ENCODE data around the gene HSPA5.
"Not testable (repeated sequence)": the region's sequence is repeated elsewhere in the genome, so short reads cannot be mapped to it uniquely, and the experiment has no call there.

HSPA5 gene

GRCh38 chr9:125235804-125236519 lies 5.2 kb downstream of the HSPA5 start:
- Mint-ChIP-seq H3K36me3 (peaks cover 31% of the 10 kb centered on the region), H3K27ac (peak overlapping the region; percentile 71), H3K27me3 (no peaks in the 10 kb centered on the region), H3K4me1 (ENCODE audit: low read depth) (peaks cover 49% of the 10 kb centered on the region), H3K4me3 (peak overlapping the region; percentile 98), H3K9me3 (ENCODE audit: low read depth) (no peaks in the 10 kb centered on the region)

DNA sequence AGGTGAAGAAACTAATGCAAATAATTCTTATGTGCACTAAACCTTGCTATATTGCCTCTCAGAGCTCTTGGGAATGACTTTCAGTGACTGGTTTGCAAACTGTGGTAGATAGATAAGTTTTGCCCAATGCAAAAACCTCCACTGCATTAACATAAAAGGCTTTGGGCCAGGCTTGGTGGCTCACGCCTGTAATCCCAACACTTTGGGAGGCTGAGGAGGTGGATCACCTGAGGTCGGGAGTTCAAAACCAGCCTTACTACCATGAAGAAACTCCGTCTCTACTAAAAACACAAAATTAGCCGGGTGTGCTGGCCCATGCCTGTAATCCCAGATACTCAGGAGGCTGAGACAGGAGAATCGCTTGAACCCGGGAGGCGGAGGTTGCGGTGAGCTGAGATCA lies 7.0 kb downstream of the HSPA5 start:
- H3K27ac Mint-ChIP-seq; H3K4me3 Mint-ChIP-seq; H3K27me3 Mint-ChIP-seq; H3K9me3 Mint-ChIP-seq (ENCODE audit: low read depth): not testable (repeated sequence)
- Mint-ChIP-seq H3K4me1 (ENCODE audit: low read depth) (peaks cover 46% of the 10 kb centered on the region), H3K36me3 (peaks cover 25% of the 10 kb centered on the region)

GRCh38 chr9:125233678-125234077 lies 7.5 kb downstream of the HSPA5 start:
- H3K4me3 Mint-ChIP-seq, result no peak overlapping the region
- peaks cover 42% of the 10 kb centered on the region for H3K4me1 Mint-ChIP-seq (ENCODE audit: low read depth)
- H3K36me3 Mint-ChIP-seq, result peaks cover 21% of the 10 kb centered on the region
- H3K9me3 Mint-ChIP-seq (ENCODE audit: low read depth), result no peaks in the 10 kb centered on the region
- no peaks in the 10 kb centered on the region for H3K27me3 Mint-ChIP-seq
- H3K27ac Mint-ChIP-seq, result peak overlapping the region; percentile 23

GRCh38 chr9:125227761-125228160 lies 13.4 kb downstream of the HSPA5 start:
- Mint-ChIP-seq H3K36me3 (no peaks in the 10 kb centered on the region), H3K27ac (no peak overlapping the region), H3K27me3 (no peaks in the 10 kb centered on the region), H3K9me3 (ENCODE audit: low read depth) (no peaks in the 10 kb centered on the region), H3K4me3 (no peak overlapping the region), H3K4me1 (ENCODE audit: low read depth) (no peaks in the 10 kb centered on the region)

DNA sequence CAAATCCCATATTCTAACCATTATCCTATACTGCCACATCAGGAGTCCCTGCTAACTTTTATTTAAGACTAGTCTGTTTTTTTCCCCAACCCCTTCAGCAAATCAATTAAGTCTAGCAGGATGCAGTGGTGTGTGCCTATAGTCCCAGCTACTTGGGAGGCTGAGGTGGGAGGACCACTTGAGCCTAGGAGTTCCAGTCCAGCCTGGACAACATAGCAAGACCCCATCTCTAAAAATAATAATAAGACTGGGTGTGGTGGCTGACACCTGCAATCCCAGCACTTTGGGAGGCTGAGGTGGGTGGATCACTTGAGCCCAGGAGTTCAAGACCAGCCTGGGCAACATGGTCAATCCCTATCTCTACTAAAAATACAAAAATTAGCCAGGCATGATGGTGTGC lies 16.3 kb downstream of the HSPA5 start:
- H3K4me1 Mint-ChIP-seq (ENCODE audit: low read depth); H3K27me3 Mint-ChIP-seq; H3K27ac Mint-ChIP-seq; H3K4me3 Mint-ChIP-seq; H3K9me3 Mint-ChIP-seq (ENCODE audit: low read depth); H3K36me3 Mint-ChIP-seq: not testable (repeated sequence)

DNA sequence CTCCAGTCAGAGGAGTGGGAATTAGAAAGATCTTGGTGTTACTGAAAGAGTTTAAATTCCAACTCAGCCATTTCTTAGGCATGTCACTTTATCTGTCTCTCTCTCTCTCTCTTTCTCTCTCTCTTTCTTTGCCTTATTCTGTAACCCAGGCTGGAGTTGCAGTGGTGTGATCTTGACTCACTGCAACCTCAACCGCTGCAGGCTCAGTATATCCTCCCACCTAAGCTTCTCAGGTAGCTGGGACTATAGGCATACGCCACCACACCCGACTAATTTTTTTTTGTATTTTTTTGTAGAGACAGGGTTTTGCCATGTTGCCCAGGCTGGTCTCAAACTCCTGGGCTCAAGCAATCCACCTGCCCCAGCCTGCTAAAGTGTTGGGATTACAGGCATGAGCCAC lies 22.5 kb downstream of the HSPA5 start:
- no peaks in the 10 kb centered on the region for H3K9me3 Mint-ChIP-seq (ENCODE audit: low read depth)
- peaks cover 3% of the 10 kb centered on the region for H3K4me1 Mint-ChIP-seq (ENCODE audit: low read depth)
- H3K27me3 Mint-ChIP-seq, result no peaks in the 10 kb centered on the region
- peaks cover 11% of the 10 kb centered on the region for H3K36me3 Mint-ChIP-seq
- no peak overlapping the region for H3K4me3 Mint-ChIP-seq
- H3K27ac Mint-ChIP-seq, result no peak overlapping the region

- Mint-ChIP-seq H3K27ac (no peak overlapping the region), H3K27me3 (no peaks in the 10 kb centered on the region), H3K4me1 (ENCODE audit: low read depth) (peaks cover 3% of the 10 kb centered on the region), H3K36me3 (peaks cover 17% of the 10 kb centered on the region), H3K9me3 (ENCODE audit: low read depth) (no peaks in the 10 kb centered on the region), H3K4me3 (no peak overlapping the region)
Observed at GRCh38 chr9:125214186-125214585, 27.0 kb downstream of the HSPA5 start.

DNA sequence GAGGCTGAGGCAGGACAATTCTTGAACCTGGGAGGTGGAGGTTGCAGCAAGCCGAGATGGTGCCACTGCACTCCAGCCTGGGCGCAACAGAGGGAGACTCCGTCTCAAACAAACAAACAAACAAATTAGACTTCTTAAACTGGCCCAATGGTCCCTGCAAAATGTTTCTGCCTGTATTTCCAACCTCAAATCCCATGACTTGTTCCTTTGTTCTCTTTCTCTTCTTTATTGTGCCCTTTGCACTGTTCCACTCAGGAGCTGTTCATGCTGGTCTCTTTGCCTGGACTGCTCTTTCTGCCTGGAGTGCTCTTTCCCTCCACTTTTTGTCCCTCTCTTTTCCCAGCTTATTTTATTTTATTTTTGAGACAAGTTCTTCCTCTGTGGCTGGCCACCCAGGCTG lies 36.7 kb downstream of the HSPA5 start:
- Mint-ChIP-seq H3K27ac (no peak overlapping the region), H3K36me3 (peaks cover 15% of the 10 kb centered on the region), H3K4me1 (ENCODE audit: low read depth) (peaks cover 20% of the 10 kb centered on the region), H3K27me3 (no peaks in the 10 kb centered on the region), H3K4me3 (no peak overlapping the region), H3K9me3 (ENCODE audit: low read depth) (no peaks in the 10 kb centered on the region)

DNA sequence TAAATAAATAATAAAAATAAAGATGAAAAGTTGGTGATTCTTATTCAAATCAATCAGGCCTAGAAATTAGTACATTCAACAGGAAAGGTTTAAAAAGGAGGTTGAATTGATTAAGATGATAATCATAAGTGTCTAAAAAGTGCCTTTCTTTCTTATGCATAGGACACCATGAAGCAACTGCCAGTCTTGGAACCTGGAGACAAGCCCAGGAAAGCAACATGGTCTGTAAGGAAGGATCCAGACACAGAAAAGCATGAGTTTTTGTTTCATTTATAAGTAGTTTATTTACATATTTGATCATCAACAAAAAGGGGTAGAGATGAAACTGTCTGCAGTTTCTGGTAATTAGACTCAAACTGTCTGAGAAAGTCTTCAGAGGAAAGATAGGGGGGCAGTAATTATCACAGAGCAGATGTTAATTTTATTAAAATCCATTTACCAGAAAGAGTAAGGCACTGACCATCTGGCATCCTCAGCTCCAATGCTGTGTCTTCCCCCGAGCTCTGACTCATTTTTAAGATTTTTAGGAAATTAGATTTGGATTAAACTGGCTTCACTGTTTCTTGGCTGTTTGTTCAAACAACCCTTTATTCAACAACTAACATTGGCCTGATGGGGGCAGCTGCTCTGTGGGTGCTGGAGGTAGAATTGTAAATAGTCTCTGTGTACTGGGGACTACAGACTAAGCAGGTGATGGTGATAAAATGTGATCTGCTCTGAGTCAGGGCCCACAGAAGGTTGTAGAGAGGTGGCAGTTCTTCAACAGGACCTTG lies 38.1 kb downstream of the HSPA5 start:
- H3K9me3 Mint-ChIP-seq (ENCODE audit: low read depth), result no peaks in the 10 kb centered on the region
- no peak overlapping the region for H3K27ac Mint-ChIP-seq
- no peaks in the 10 kb centered on the region for H3K27me3 Mint-ChIP-seq
- peaks cover 27% of the 10 kb centered on the region for H3K4me1 Mint-ChIP-seq (ENCODE audit: low read depth)
- peaks cover 12% of the 10 kb centered on the region for H3K36me3 Mint-ChIP-seq
- no peak overlapping the region for H3K4me3 Mint-ChIP-seq

DNA sequence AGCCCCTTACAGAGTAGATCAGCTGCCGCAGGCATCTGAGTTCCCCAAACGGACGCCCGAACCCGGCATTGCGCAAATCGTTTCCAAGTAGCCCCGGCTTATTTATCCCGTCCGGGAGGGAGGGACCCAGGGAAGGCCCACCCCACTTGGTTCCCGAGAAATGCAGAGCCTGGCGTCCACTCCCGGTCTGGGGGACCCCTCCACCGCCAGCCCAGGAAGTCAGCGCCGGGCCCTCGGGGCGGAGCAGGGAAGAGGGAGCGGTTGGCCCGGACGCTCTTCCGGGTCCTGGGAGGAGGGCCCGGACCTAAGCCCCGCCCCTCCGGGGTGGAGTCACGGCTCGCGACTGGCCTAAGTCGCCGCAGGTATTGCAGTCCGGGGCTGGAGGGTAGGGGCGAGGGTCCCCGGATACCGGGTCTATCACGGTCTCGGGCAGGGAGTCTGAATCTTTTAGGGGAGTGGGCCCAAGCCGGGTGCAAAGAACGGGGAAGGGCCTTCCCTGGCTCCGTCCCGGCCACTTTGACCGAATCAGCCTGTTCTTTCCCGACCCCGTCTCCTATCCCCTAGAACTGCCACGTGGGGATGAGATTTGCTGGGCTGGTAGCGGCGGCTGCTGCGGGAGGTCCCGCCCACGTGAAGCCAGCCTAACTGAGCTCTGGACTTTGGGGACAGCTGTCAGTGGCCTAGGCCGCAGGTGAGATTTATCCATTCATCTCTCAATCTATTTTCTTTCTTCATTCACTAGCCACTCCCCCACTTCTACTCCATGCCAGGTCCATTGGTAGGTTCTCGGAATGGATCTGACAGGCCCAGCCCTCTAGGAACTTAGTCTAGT lies 40.7 kb downstream of the HSPA5 start, which contains the start of gene RABEPK:
TSS of gene RABEPK (plus strand) at position 327 of the 832 bp plus-strand sequence. CDS start 2,472 bp downstream, outside the sequence.
- no peaks in the 10 kb centered on the region for H3K9me3 Mint-ChIP-seq (ENCODE audit: low read depth)
- H3K4me1 Mint-ChIP-seq (ENCODE audit: low read depth), result peaks cover 44% of the 10 kb centered on the region
- H3K36me3 Mint-ChIP-seq, result peaks cover 9% of the 10 kb centered on the region
- no peaks in the 10 kb centered on the region for H3K27me3 Mint-ChIP-seq
- H3K4me3 Mint-ChIP-seq, result peak within 1 kb of the TSS; percentile 97
- H3K27ac Mint-ChIP-seq, result peak within 1 kb of the TSS; percentile 84

- H3K27ac Mint-ChIP-seq, result peak overlapping the region; percentile 91
- peaks cover 69% of the 10 kb centered on the region for H3K4me1 Mint-ChIP-seq (ENCODE audit: low read depth)
- H3K4me3 Mint-ChIP-seq, result peak overlapping the region; percentile 27
- H3K36me3 Mint-ChIP-seq; H3K9me3 Mint-ChIP-seq (ENCODE audit: low read depth); H3K27me3 Mint-ChIP-seq: not testable (repeated sequence)
Observed at GRCh38 chr9:125195591-125195990, 45.6 kb downstream of the HSPA5 start.

GRCh38 chr9:125194466-125194865 lies 46.7 kb downstream of the HSPA5 start:
- Mint-ChIP-seq H3K4me3 (peak overlapping the region; percentile 67), H3K27ac (peak overlapping the region; percentile 91), H3K4me1 (ENCODE audit: low read depth) (peaks cover 73% of the 10 kb centered on the region)
- not testable (repeated sequence) for H3K36me3 Mint-ChIP-seq; H3K9me3 Mint-ChIP-seq (ENCODE audit: low read depth); H3K27me3 Mint-ChIP-seq

GRCh38 chr9:125190361-125190801 lies 50.8 kb downstream of the HSPA5 start:
- H3K9me3 Mint-ChIP-seq (ENCODE audit: low read depth), result no peaks in the 10 kb centered on the region
- peak overlapping the region; percentile 97 for H3K27ac Mint-ChIP-seq
- peaks cover 69% of the 10 kb centered on the region for H3K4me1 Mint-ChIP-seq (ENCODE audit: low read depth)
- peak overlapping the region; percentile 96 for H3K4me3 Mint-ChIP-seq
- H3K27me3 Mint-ChIP-seq, result no peaks in the 10 kb centered on the region
- H3K36me3 Mint-ChIP-seq, result no peaks in the 10 kb centered on the region

- Mint-ChIP-seq H3K9me3 (ENCODE audit: low read depth) (no peaks in the 10 kb centered on the region), H3K4me3 (peak within 1 kb of the TSS; percentile 96), H3K27ac (peak within 1 kb of the TSS; percentile 97), H3K4me1 (ENCODE audit: low read depth) (peaks cover 66% of the 10 kb centered on the region), H3K36me3 (no peaks in the 10 kb centered on the region), H3K27me3 (no peaks in the 10 kb centered on the region)
Observed at GRCh38 chr9:125189361-125190289, 51.5 kb downstream of the HSPA5 start, which contains the start of gene PPP6C. PPP6C (minus strand) TSS chr9:125189803; CDS start chr9:125189718, 85 bp downstream.

All from activated naive CD8-positive, alpha-beta T cell (primary cell).